ENCODE results near the gene ST6GALNAC3. TPM values are rescaled to one million over a fixed set of nuclear protein-coding genes. Genes with fewer than 3 reads are reported as not detected.

ST6GALNAC3 gene
- total RNA-seq, 1 donor from 2014 or later, result 4.7 TPM

DNA sequence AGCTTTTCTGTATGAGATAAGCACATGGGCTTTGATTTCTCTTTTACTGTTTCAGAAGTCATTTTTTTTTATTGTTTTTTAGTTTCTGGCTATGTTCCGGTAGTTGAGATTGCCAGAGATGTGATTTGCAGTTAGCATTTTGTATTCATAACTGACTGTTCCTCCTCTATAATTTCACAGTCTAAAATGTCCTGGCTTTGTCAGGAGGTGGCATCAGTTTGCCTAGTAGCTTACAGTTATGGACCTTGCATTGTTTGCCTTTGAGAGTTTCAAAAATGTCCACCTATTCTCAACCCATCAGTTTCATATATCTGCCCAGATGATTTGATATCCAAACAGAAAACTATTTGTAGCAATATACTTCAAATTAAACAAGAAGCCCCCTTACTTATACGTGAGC lies 39.5 kb upstream of the ST6GALNAC3 start:
- TF ChIP-seq, protein P1, sequence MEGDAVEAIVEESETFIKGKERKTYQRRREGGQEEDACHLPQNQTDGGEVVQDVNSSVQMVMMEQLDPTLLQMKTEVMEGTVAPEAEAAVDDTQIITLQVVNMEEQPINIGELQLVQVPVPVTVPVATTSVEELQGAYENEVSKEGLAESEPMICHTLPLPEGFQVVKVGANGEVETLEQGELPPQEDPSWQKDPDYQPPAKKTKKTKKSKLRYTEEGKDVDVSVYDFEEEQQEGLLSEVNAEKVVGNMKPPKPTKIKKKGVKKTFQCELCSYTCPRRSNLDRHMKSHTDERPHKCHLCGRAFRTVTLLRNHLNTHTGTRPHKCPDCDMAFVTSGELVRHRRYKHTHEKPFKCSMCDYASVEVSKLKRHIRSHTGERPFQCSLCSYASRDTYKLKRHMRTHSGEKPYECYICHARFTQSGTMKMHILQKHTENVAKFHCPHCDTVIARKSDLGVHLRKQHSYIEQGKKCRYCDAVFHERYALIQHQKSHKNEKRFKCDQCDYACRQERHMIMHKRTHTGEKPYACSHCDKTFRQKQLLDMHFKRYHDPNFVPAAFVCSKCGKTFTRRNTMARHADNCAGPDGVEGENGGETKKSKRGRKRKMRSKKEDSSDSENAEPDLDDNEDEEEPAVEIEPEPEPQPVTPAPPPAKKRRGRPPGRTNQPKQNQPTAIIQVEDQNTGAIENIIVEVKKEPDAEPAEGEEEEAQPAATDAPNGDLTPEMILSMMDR (IDR thresholded peaks at IDR 0.05), result peak; percentile 77
- Mint-ChIP-seq H3K27me3 (ENCODE audit: low read depth) (no peaks in the 10 kb centered on the region), H3K4me3 (ENCODE audit: unreplicated experiment) (no peak overlapping the region), H3K36me3 (ENCODE audit: low read depth) (no peaks in the 10 kb centered on the region), H3K4me1 (ENCODE audit: low read depth) (peaks cover 13% of the 10 kb centered on the region), H3K27ac (ENCODE audit: unreplicated experiment) (no peak overlapping the region), H3K9me3 (ENCODE audit: low read depth) (no peaks in the 10 kb centered on the region)
- DNase-seq (ENCODE audit: low spot score), result no peak

DNA sequence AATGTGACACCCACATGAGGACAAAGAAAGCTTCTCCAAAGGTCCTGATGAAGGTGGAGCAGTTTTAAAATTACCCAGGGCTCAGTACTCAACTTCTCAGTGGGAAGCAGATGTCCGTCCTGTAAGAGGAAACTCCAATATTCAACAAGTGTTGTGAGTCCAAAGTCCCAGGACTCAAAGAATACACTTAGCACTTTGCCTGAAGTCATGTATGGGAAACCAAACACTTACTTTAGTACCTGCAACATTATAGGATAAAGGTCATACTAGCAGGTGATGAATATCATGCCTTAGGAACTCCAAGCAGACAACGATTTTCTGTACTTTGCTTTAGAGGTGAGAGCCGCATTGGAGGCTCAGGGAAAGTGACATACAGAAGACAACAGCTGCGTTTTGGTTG lies 37.2 kb upstream of the ST6GALNAC3 start:
- H3K9me3 Mint-ChIP-seq (ENCODE audit: low read depth), result no peaks in the 10 kb centered on the region
- no peaks in the 10 kb centered on the region for H3K27me3 Mint-ChIP-seq (ENCODE audit: low read depth)
- no peaks in the 10 kb centered on the region for H3K36me3 Mint-ChIP-seq (ENCODE audit: low read depth)
- peaks cover 13% of the 10 kb centered on the region for H3K4me1 Mint-ChIP-seq (ENCODE audit: low read depth)
- DNase-seq (ENCODE audit: low spot score), result no peak
- no peak overlapping the region for H3K27ac Mint-ChIP-seq (ENCODE audit: unreplicated experiment)
- no peak overlapping the region for H3K4me3 Mint-ChIP-seq (ENCODE audit: unreplicated experiment)
- TF ChIP-seq, protein P1 (IDR thresholded peaks at IDR 0.05), result no peak

DNA sequence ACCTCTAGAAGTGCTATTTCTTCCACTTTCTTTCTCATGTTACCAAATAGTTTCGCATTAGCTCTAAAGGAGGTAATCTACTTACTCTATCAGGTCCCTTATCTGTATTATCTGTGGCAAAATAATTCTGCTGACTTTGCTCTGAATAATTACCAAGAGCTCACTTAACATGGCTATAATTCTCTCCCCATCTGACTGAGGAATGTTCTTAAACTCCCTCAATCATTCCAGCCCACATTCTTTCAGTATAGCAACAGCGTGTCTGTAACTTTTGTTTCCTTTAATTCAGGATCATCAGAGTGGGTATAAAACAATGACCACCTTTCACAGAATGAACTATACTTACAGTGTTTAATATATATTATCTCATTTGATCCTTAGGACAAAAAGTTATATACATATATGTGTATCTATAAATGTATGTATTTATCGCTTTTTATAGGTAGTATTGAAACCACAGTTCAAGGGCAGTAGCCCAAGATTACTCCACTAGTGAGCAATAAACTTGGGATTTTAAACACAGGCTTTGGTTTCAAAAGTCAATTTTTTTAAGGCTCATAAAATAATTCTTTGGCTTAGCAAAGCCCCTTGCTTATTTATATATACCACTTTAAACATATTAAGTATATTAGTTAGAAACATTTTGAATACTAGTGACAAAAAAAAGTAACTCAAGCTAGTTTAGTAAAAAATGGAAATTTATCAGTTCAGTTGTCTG lies 36.1 kb upstream of the ST6GALNAC3 start:
- no peak overlapping the region for H3K4me3 Mint-ChIP-seq (ENCODE audit: unreplicated experiment)
- TF ChIP-seq, protein P1 (IDR thresholded peaks at IDR 0.05), result no peak
- DNase-seq (ENCODE audit: low spot score), result no peak

DNA sequence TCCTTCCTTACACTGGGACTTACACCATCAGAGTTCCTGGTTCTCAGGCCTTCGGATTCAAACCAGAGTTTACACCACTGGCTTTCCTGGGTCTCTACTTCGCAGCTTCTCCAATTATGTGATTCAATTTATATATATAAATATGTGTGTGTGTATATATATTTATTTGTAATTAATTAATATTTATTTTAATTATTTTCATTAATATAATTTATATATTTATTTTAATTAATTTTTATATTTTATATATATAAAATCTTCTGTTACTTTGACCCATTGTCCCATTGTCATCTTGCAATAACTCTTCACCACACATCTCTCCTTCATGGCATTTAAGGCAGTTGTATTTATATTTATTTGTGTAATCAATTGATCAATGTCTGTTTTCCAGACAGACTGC lies 28.4 kb upstream of the ST6GALNAC3 start:
- Mint-ChIP-seq H3K4me3 (ENCODE audit: unreplicated experiment) (no peak overlapping the region), H3K27ac (ENCODE audit: unreplicated experiment) (no peak overlapping the region), H3K4me1 (ENCODE audit: low read depth) (no peaks in the 10 kb centered on the region), H3K36me3 (ENCODE audit: low read depth) (no peaks in the 10 kb centered on the region), H3K9me3 (ENCODE audit: low read depth) (no peaks in the 10 kb centered on the region), H3K27me3 (ENCODE audit: low read depth) (peaks cover 3% of the 10 kb centered on the region)
- TF ChIP-seq, protein P1 (IDR thresholded peaks at IDR 0.05), result no peak
- no peak for DNase-seq (ENCODE audit: low spot score)

More for the DNA sequence above, 36.1 kb upstream of the ST6GALNAC3 start:
- H3K36me3 Mint-ChIP-seq (ENCODE audit: low read depth), result no peaks in the 10 kb centered on the region
- H3K9me3 Mint-ChIP-seq (ENCODE audit: low read depth), result no peaks in the 10 kb centered on the region
- H3K27me3 Mint-ChIP-seq (ENCODE audit: low read depth), result no peaks in the 10 kb centered on the region
- H3K27ac Mint-ChIP-seq (ENCODE audit: unreplicated experiment), result no peak overlapping the region
- peaks cover 13% of the 10 kb centered on the region for H3K4me1 Mint-ChIP-seq (ENCODE audit: low read depth)

DNA sequence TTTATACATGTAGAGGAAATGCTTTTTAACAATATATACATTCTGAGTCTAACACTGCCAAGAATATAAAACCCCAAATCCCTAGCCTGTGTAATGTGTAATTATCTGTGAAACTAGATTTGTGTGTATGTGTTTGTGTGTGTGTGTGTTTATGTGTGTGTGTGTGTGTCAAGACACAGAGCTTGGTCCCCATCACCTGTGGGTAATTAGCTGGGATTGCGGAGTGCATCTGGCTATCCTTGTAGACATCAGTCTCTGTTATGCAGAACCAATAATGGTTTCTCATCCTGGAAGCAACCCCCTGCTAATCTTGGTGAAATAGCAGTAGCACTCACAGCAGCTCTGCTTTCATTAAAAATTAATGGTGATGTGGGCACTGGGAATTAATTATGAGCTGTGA lies 26.3 kb upstream of the ST6GALNAC3 start:
- H3K27ac Mint-ChIP-seq (ENCODE audit: unreplicated experiment), result no peak overlapping the region
- H3K9me3 Mint-ChIP-seq (ENCODE audit: low read depth), result no peaks in the 10 kb centered on the region
- TF ChIP-seq, protein P1 (IDR thresholded peaks at IDR 0.05), result no peak
- H3K4me3 Mint-ChIP-seq (ENCODE audit: unreplicated experiment), result no peak overlapping the region
- H3K27me3 Mint-ChIP-seq (ENCODE audit: low read depth), result peaks cover 3% of the 10 kb centered on the region
- H3K36me3 Mint-ChIP-seq (ENCODE audit: low read depth), result no peaks in the 10 kb centered on the region
- H3K4me1 Mint-ChIP-seq (ENCODE audit: low read depth), result peaks cover 2% of the 10 kb centered on the region
- no peak for DNase-seq (ENCODE audit: low spot score)
